Heart left ventricle (tissue), 13 donors: Measurements from ENCODE around the gene ZNF750.

Source experiments
- CTCF ChIP-seq, 12 donors: fragments of 200-600 bp; sonication (generic) in 4 of 12; IDR thresholded peaks; one replicate each; pipeline versions ENCODE4 v1.5.0 to v1.8.0; 2018 to 2022; ENCODE audit warnings: antibody characterized with exemption in 12 of 12, mild to moderate bottlenecking in 5 of 12
- POLR2A ChIP-seq, 2 donors: fragments of 450-650 bp; IDR thresholded peaks; one replicate each; pipeline ENCODE4 v1.6.1; 2017; ENCODE audit warnings: antibody characterized with exemption in 2 of 2, mild to moderate bottlenecking in 2 of 2, moderate library complexity in 2 of 2
- donor health status: ischemic (EF 13 %, LVEDD 7.1; RV severe dilation, severe dysfunction).
- donor health status: DM: no; HTN: yes; CAD: no.
- donor health status: DM: no; HTN: no; CAD: no.
- donor health status: ischemic (EF 25% LVEDD 6.9; RV normal size, moderate dysfunction).
- donor health status: ischemic (EF 25% LVEDD 5.7; RV mildly dilated, moderate dysfunction).
- donor health status: ischemic (EF 35%, LVEDD 5.7; RV mildly dilated, moderate dysfunction).
- donor health status: nonischemic (EF 11% LVEDD 7.7; RV severe dilation, severe dysfunction).
- donor health status: DM: yes; HTN: yes; CAD: no.
- donor health status: PGD.
- donor health status: ischemic (EF 29% LVEDD 5.4; RV normal size, mild dysfunction).
- donor health status: nonischemic (EF 23%, LVEDD 6.1; RV moderate dilation, normal function).

- TF ChIP-seq CTCF (IDR thresholded peaks at IDR 0.05), result no peak
- TF ChIP-seq POLR2A (IDR thresholded peaks at IDR 0.05), result no peak
Measured at GRCh38 chr17:82779541-82779940, 60.3 kb downstream of the ZNF750 start.
